HepG2 (cell line): ENCODE measurements around the gene STMN3. TPM values are rescaled to one million over a fixed set of nuclear protein-coding genes. Genes with fewer than 3 reads are reported as not detected.

Experiments used
- BATF2 ChIP-seq: sonication (generic); formaldehyde crosslinking; IDR thresholded peaks from 2 replicates; pipeline ENCODE4 v1.8.0; 2022; ENCODE audit warnings: mild to moderate bottlenecking, missing genetic modification reagents, moderate library complexity
- CC2D1A ChIP-seq: sonication (generic); formaldehyde crosslinking; IDR thresholded peaks from 2 replicates; pipeline ENCODE4 v1.8.1; 2023; ENCODE audit warnings: mild to moderate bottlenecking, missing genetic modification reagents
- CENPT ChIP-seq: sonication (generic); formaldehyde crosslinking; IDR thresholded peaks from 2 replicates; pipeline ENCODE4 v1.8.0; 2022; ENCODE audit warnings: low read depth, mild to moderate bottlenecking, moderate library complexity, missing genetic modification reagents
- DBP ChIP-seq: sonication (generic); formaldehyde crosslinking; IDR thresholded peaks from 2 replicates; pipeline ENCODE4 v1.4.0; 2020; ENCODE audit warnings: missing genetic modification reagents; ENCODE audit errors: not compliant biosample characterization
- GMEB1 ChIP-seq: sonication (generic); formaldehyde crosslinking; IDR thresholded peaks from 2 replicates; pipeline ENCODE4 v1.5.1; 2020; ENCODE audit warnings: missing genetic modification reagents, mild to moderate bottlenecking, borderline replicate concordance
- HOXA9 ChIP-seq: sonication (generic); formaldehyde crosslinking; IDR thresholded peaks from 2 replicates; pipeline ENCODE4 v1.8.1; 2022; ENCODE audit warnings: missing genetic modification reagents, mild to moderate bottlenecking, moderate library complexity, borderline replicate concordance
- JARID2 ChIP-seq: sonication (generic); formaldehyde crosslinking; IDR thresholded peaks from 2 replicates; pipeline ENCODE4 v1.8.1; 2023; ENCODE audit warnings: missing genetic modification reagents, inconsistent platforms; ENCODE audit not compliant: insufficient replicate concordance
- KDM5A ChIP-seq: fragments of 200-600 bp; sonication (generic); IDR thresholded peaks from 2 replicates; pipeline ENCODE4 v1.7.0; 2018; ENCODE audit warnings: antibody characterized with exemption, mild to moderate bottlenecking, low read length, borderline replicate concordance
- KDM6A ChIP-seq: IDR thresholded peaks from 2 replicates; pipeline ENCODE4 v1.6.1; 2016; ENCODE audit warnings: low read depth
- MED13 ChIP-seq: sonication (generic); formaldehyde crosslinking; IDR thresholded peaks from 2 replicates; pipeline ENCODE4 v1.5.0; 2020; ENCODE audit warnings: missing genetic modification reagents
- MZF1 ChIP-seq: sonication (generic); formaldehyde crosslinking; IDR thresholded peaks from 2 replicates; pipeline ENCODE4 v1.8.1; 2023; ENCODE audit warnings: mild to moderate bottlenecking, missing genetic modification reagents, borderline replicate concordance
- SALL1 ChIP-seq: sonication (generic); formaldehyde crosslinking; IDR thresholded peaks from 2 replicates; pipeline ENCODE4 v1.8.0; 2022; ENCODE audit warnings: mild to moderate bottlenecking, missing genetic modification reagents
- SALL2 ChIP-seq: sonication (generic); formaldehyde crosslinking; IDR thresholded peaks from 2 replicates; pipeline ENCODE4 v1.8.1; 2023; ENCODE audit warnings: mild to moderate bottlenecking, missing genetic modification reagents, inconsistent platforms
- SP5 ChIP-seq: IDR thresholded peaks from 2 replicates; pipeline ENCODE4 v1.6.1; 2016; ENCODE audit warnings: low read depth, borderline replicate concordance
- SPEN ChIP-seq: sonication (generic); formaldehyde crosslinking; IDR thresholded peaks from 2 replicates; pipeline ENCODE4 v1.5.1; 2020; ENCODE audit warnings: low read depth, mild to moderate bottlenecking, missing genetic modification reagents
- STAT6 ChIP-seq: sonication (generic); formaldehyde crosslinking; IDR thresholded peaks from 2 replicates; pipeline ENCODE4 v1.4.0; 2020; ENCODE audit warnings: missing genetic modification reagents, mild to moderate bottlenecking, borderline replicate concordance
- YEATS4 ChIP-seq: sonication (generic); formaldehyde crosslinking; IDR thresholded peaks from 2 replicates; pipeline ENCODE4 v1.4.0; 2020; ENCODE audit warnings: missing genetic modification reagents, borderline replicate concordance
- ZNF503 ChIP-seq: sonication (generic); formaldehyde crosslinking; IDR thresholded peaks from 2 replicates; pipeline ENCODE4 v1.4.0; 2020; ENCODE audit warnings: missing genetic modification reagents
- ZNF782 ChIP-seq: sonication (generic); formaldehyde crosslinking; IDR thresholded peaks from 2 replicates; pipeline ENCODE4 v1.4.0; 2020; ENCODE audit warnings: missing genetic modification reagents, mild to moderate bottlenecking, borderline replicate concordance
- ZNF790 ChIP-seq: sonication (generic); formaldehyde crosslinking; IDR thresholded peaks from 2 replicates; pipeline ENCODE4 v1.8.0; 2022; ENCODE audit warnings: missing genetic modification reagents, mild to moderate bottlenecking, borderline replicate concordance
- polyA plus RNA-seq, 8 experiments: library from polyadenylated mRNA; depleted of rRNA in 3 of 8; stranded (reverse) in 7 of 8; unstranded in 1 of 8; fragments of >200 nt; fragmentation: Illumina TruSeq in 4 of 8; extraction: Trizol in 4 of 8; gene quantifications; 2 replicates each; pipeline versions ENCODE4 v1.2.1 to v1.2.3, GENCODE V29; 2011 to 2016; ENCODE audit warnings: low read depth in 4 of 8, missing spikeins in 1 of 8, mixed read lengths in 1 of 8; ENCODE audit not compliant: insufficient read depth in 1 of 8
- total RNA-seq, 5 experiments: library from RNA; depleted of rRNA; stranded (reverse); fragments of >200 nt; fragmentation: Illumina TruSeq; extraction: Trizol; gene quantifications; 2 replicates each; pipeline ENCODE4 v1.2.3, GENCODE V29; 2016; ENCODE audit warnings: low read depth in 1 of 5

STMN3 gene
- total and polyA plus RNA-seq, 2 of the 13 experiments (the other 11 are each of a cell fraction or from before 2014, with no cell fraction given), result 21.0 to 48.3 TPM

GRCh38 chr20:63653041-63653973 lies at the start of gene STMN3 (continued):
- peak; percentile 58; the same call in 1 of the 2 replicates for TF ChIP-seq GMEB1 (CRISPR knock-in tag)
- TF ChIP-seq ZNF503 (CRISPR knock-in tag), result peak; percentile 85
- peak; percentile 99 for TF ChIP-seq JARID2 (CRISPR knock-in tag)
- TF ChIP-seq SPEN (CRISPR knock-in tag), result peak; percentile 96
- peak; percentile 99 for TF ChIP-seq BATF2 (CRISPR knock-in tag)
- TF ChIP-seq MED13 (CRISPR knock-in tag), result peak; percentile 97
- peak; percentile 99 for TF ChIP-seq SALL1 (CRISPR knock-in tag)
- peak; percentile 64 for TF ChIP-seq SP5 (CRISPR knock-in tag)
- TF ChIP-seq SALL2 (CRISPR knock-in tag), result peak; percentile 90
- no peak for TF ChIP-seq KDM5A
- no peak for TF ChIP-seq CC2D1A (CRISPR knock-in tag)
- TF ChIP-seq MZF1 (CRISPR knock-in tag), result peak; percentile 97
- peak; percentile 97 for TF ChIP-seq ZNF782 (CRISPR knock-in tag)
- peak; percentile 91; the same call in 1 of the 2 replicates for TF ChIP-seq ZNF790 (CRISPR knock-in tag)
- peak; percentile 98 for TF ChIP-seq CENPT
- no peak; the same call in 1 of the 2 replicates for TF ChIP-seq YEATS4 (CRISPR knock-in tag)
- TF ChIP-seq STAT6, result no peak
- TF ChIP-seq DBP (CRISPR knock-in tag), result peak; percentile 98
- peak; percentile 99 for TF ChIP-seq HOXA9 (CRISPR knock-in tag)
- TF ChIP-seq KDM6A (CRISPR knock-in tag), result peak; percentile 76; the same call in 1 of the 2 replicates
